A673 (cell line): ENCODE results near the gene MCM3AP.

Source experiments
- CTCF ChIP-seq: fragments of 300-800, 200-600 bp; sonication (generic); conservative IDR thresholded peaks from 2 replicates; pipeline ENCODE4 v1.5.1; 2017; ENCODE audit warnings: low read depth, mild to moderate bottlenecking, antibody characterized with exemption, low read length, moderate library complexity, mixed read lengths
- EZH2 ChIP-seq: fragments of 200-600 bp; sonication (generic); IDR thresholded peaks from 2 replicates; pipeline ENCODE4 v1.6.1; 2017; ENCODE audit warnings: borderline replicate concordance, low read depth, mild to moderate bottlenecking, mixed read lengths, antibody characterized with exemption, low read length; ENCODE audit not compliant: poor library complexity, severe bottlenecking

- TF ChIP-seq CTCF = no peak
- TF ChIP-seq EZH2 = no peak
Measured at GRCh38 chr21:46206163-46207005, 79.0 kb downstream of the MCM3AP start.
